Activated CD4-positive, alpha-beta T cell treated with anti-CD3 and anti-CD28 coated beads for 4 hours (primary cell): Measurements from ENCODE around the gene KRT10.

Experiments
- DNase-seq, 2 donors: peaks; one replicate each; pipeline ENCODE4 v3.0.0-alpha.2; 2020

Gene KRT10

DNA sequence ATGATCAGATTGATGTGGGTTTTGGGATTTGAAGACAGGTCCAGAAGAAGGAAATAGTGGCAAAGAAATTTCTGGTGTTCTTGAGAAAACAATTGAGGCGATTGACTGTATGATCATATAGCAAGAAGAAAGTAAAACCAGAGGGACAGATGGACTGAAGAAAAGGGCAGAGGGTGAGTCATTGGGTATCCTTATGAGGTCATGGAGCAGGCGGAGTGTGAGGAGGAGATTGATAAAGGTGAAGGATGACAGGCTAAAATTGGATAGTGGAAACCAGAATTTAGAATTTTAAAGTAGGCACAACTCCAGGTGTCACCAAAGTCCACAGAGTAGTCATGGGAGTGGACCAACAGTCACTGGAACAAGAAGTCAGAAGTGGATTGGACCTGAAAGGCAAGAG, 21.3 kb downstream of the KRT10 start:
- DNase-seq, result no peak

GRCh38 chr17:40800381-40800780, 22.0 kb downstream of the KRT10 start:
- no peak for DNase-seq

GRCh38 chr17:40799859-40800258, 22.6 kb downstream of the KRT10 start, which contains the start of gene KRT28:
Gene KRT28 (minus strand): TSS chr17:40799959. CDS start chr17:40799893, 66 bp downstream.
- DNase-seq, result no peak

- no peak for DNase-seq
These were observed 25.6 kb downstream of the KRT10 start for GRCh38 chr17:40796846-40797245.

- no peak for DNase-seq
These were observed 27.3 kb downstream of the KRT10 start for GRCh38 chr17:40795019-40795667.

DNA sequence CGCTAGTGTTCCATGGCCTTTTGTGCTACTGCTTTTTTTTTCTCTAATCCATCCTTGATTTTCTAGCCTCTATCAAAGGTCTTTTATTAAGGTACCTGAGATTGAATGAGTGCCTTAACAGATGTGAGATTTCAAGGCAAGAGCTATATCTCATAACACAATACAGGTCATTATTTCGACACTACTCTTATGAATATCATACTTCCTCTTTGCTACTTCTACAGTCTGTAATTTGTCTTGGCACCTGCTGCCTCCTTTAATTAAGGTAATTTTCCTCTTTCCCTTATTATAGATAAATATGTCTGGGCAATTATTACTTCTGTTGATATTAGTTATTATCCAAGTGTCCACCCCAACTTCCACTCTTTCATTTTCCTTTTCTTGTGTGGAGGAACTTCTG, 27.9 kb downstream of the KRT10 start:
- no peak for DNase-seq

DNA sequence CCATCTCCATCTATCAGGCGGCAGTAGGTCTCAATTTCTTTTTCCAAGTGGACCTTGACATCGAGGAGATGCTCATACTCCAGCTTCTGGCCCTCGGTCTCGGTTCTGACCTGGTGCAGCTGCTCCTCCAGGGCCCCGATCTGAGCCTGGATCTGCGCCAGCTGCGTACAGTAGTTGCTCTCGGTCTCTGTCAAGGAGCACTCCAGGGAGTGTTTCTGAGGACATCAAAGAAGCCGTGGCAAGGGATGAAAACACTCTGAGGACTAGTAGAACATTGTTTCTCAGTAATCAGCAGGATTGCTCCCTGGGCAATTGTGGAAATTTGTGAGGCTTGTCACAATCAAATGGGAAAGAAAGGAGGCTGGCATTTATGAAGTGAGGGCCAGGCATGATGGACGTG, 28.6 kb downstream of the KRT10 start:
- no peak for DNase-seq

DNA sequence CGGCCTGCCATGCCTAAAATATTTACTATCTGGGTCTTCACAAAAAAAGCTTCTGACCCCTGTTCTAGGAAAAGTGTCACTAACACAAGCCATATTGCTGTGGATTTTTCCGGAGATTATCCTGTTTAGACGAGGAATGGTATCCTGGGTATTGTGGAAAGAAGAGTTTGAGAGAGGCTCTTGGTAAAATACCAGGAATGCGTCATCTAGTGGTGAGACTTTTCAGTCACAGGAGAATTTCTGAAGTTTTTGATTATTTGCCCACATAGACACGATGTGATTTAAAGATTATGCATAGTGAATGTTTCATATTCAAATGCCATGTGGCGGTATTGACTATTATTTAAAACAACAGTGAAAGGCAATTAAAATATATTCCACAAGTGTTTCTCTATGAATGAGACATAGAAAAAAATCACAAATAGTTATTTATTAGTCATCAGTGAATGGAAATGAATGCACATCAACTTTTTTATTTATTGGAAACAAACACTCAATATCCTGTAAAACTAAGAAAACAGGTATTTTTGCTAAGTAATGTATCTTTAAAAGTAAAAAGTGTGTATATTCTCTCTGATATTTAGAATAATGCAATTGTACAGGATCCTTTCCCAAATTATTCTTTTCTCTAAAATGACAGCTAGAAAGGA, 30.5 kb downstream of the KRT10 start:
- no peak for DNase-seq

- no peak for DNase-seq
These were observed 31.3 kb downstream of the KRT10 start for GRCh38 chr17:40791111-40791510.

GRCh38 chr17:40782450-40782849, 40.0 kb downstream of the KRT10 start, which contains the start of gene KRT27:
Gene KRT27 (minus strand): TSS chr17:40782550. CDS start chr17:40782493, 57 bp downstream.
- no peak for DNase-seq

DNA sequence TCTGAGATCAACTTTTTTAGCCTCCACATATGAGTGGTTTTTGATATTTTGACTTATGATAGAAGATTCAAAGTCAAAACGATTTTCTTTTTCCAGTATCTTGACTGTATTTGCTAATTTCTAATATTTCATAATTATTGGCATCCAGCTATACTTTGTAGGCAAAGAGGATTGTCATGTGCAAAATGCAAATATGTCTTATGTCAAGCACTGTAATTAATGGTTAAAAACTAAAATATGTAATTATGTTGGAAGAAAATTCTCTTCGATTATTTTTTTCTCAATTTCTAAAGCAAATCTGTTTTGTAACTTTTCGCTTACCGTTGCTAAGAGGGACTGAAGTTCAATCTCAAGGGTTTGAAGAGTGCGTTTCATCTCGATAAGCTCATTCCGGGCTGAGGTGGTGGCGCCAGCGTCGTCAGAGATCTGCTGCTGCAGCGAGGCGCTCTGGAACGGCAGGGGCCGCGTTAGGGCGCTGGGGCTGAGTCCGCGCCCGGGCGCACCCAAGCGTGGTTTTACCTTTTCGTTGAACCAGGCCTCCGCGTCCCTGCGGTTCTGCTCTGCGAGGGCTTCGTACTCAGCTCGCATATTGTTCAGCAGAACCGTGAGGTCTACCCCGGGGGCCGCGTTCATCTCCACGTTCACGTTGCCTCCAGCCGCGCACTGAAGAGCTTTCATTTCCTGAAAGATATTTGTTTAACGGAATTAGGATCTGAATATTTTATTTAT, 43.1 kb downstream of the KRT10 start:
- DNase-seq, result no peak

- DNase-seq, result no peak
These were observed 44.0 kb downstream of the KRT10 start for GRCh38 chr17:40778461-40778860.

- no peak for DNase-seq
These were observed 44.4 kb downstream of the KRT10 start for GRCh38 chr17:40777971-40778370.

GRCh38 chr17:40777459-40777858, 45.0 kb downstream of the KRT10 start:
- no peak for DNase-seq

DNA sequence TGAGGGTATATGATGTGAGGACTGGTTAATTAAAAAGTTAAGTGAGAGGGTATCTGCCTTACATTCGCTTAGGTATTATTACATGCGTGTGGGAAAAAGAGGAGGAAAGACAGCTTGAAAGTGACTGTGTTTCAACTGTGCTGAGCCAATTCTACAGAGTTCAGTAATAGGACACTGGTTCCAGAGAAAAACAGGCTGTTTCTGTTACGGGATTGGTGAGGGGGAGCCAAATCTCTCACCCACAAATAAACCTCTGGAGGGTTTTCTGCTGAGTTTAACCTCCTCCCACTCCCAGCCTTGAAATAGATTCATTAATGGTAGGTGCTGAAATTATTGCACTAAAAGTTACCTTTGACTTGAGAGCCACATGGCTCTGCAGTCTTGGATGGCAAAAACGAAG, 46.5 kb downstream of the KRT10 start:
- DNase-seq, result no peak

DNA sequence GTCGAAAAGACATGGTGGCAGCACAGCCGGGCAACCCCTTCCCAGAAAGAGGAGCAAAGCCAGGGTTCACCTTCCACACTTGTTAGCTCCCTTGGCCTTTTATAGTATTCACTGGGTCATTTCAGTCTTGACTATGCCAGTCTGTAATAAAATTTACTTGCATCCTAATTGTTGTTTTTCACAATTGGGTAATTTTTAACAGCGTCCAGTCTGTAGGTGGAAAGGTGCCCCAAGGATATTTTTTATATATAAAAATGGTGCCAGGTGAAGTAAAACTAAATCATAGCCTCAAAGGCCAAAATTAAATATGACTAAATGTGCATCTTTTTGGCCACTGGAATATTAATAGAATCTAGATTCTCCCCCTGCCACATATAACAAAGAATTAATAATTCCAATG, 50.3 kb downstream of the KRT10 start, which contains the start of gene KRT26:
KRT26 (minus strand) TSS at position 101 of the 400 bp plus-strand sequence; CDS start at position 13, 88 bp downstream.
- no peak for DNase-seq
